A549 (cell line): ENCODE measurements around the gene ZIC4. TPM values are rescaled to one million over a fixed set of nuclear protein-coding genes. Genes with fewer than 3 reads are reported as not detected.

Experiments used
- ATAC-seq, 2 experiments: fragments of 200-7000 bp in 1 of 2; fragments of >200 bp in 1 of 2; cut with Nextera tagmentation in 1 of 2; cut with Tn5 transposase in 1 of 2; 3 replicates each; pipeline versions ENCODE4 v1.8.0 to v1.9.1; 2018 to 2020; ENCODE audit warnings: mild to moderate bottlenecking in 1 of 2, moderate library complexity in 1 of 2
- CTCF ChIA-PET: fragments of 300-600 bp; sonication (Branson Sonifier 250); formaldehyde crosslinking; extraction: SDS; loops from one replicate; lab custom pipeline; 2021; ENCODE audit warnings: antibody characterized with exemption, inconsistent platforms; lab: Yijun Ruan, JAX
- POLR2A ChIA-PET: fragments of 350-600 bp; formaldehyde crosslinking; extraction: SDS; loops from one replicate; lab custom pipeline; 2021; ENCODE audit warnings: antibody characterized with exemption, inconsistent platforms; lab: Yijun Ruan, JAX
- DNase-seq, 2 experiments: peaks; one replicate each; pipeline versions ENCODE4 v3.0.0 to v3.0.0-alpha.2; 2011 to 2016; ENCODE audit warnings: low read depth in 1 of 2, low spot score in 1 of 2
- FAIRE-seq: peaks from 2 replicates; lab custom pipeline; 2011; peaks lifted over from hg19 to GRCh38; lab: Jason Lieb, UNC
- H3K27ac ChIP-seq, 2 experiments: fragments of >200 bp; sonication (Bioruptor Twin); formaldehyde crosslinking; 3 replicates each; pipeline ENCODE4 v1.5.1; 2016 to 2017
- H3K4me1 ChIP-seq: fragments of >200 bp; sonication (Bioruptor Twin); formaldehyde crosslinking; 3 replicates; pipeline ENCODE4 v1.6.1; 2016
- H3K4me2 ChIP-seq: fragments of >200 bp; sonication (Bioruptor Twin); formaldehyde crosslinking; 3 replicates; pipeline ENCODE4 v1.6.1; 2016
- H3K4me3 ChIP-seq: fragments of >200 bp; sonication (Bioruptor Twin); formaldehyde crosslinking; 3 replicates; pipeline ENCODE4 v1.5.1; 2016
- H3K9me3 ChIP-seq: fragments of >200 bp; sonication (Bioruptor Twin); formaldehyde crosslinking; 3 replicates; pipeline ENCODE4 v1.6.1; 2016
- CHD2 ChIP-seq: fragments of 150-350 bp; IDR thresholded peaks from 2 replicates; pipeline ENCODE4 v1.6.1; 2014; ENCODE audit warnings: low read length; ENCODE audit not compliant: partially characterized antibody
- EP300 ChIP-seq, 2 experiments: fragments of >200 bp; sonication (Bioruptor Twin); formaldehyde crosslinking; IDR thresholded peaks; 2 replicates in 1 of 2; 3 replicates in 1 of 2; pipeline ENCODE4 v1.6.1; 2016 to 2017
- HOXA7 ChIP-seq: fragments of 250-450 bp; sonication (Bioruptor Pico); IDR thresholded peaks from 2 replicates; pipeline ENCODE4 v1.5.0; 2020; ENCODE audit warnings: mild to moderate bottlenecking, moderate library complexity
- NPAS2 ChIP-seq: fragments of 250-450 bp; sonication (Bioruptor Pico); IDR thresholded peaks from 2 replicates; pipeline ENCODE4 v1.8.0; 2022; ENCODE audit warnings: mild to moderate bottlenecking, moderate library complexity, borderline replicate concordance
- POLR2AphosphoS2 ChIP-seq: conservative IDR thresholded peaks from 2 replicates; pipeline ENCODE4 v1.6.1; 2012; ENCODE audit warnings: low read length, improper control_type of control experiment, inconsistent platforms
- RAD21 ChIP-seq, 2 experiments: fragments of >200 bp in 1 of 2; sonication (Bioruptor Twin) in 1 of 2; formaldehyde crosslinking in 1 of 2; IDR thresholded peaks in 1 of 2; conservative IDR thresholded peaks in 1 of 2; 2 replicates in 1 of 2; 3 replicates in 1 of 2; pipeline ENCODE4 v1.6.1; 2012 to 2018; ENCODE audit warnings: inconsistent platforms in 1 of 2
- ZNF302 ChIP-seq: fragments of 250-450 bp; sonication (Bioruptor Pico); IDR thresholded peaks from 2 replicates; pipeline ENCODE4 v1.9.0; 2021; ENCODE audit warnings: inconsistent platforms, mild to moderate bottlenecking, moderate library complexity
- WGBS: methylation state at CpG from one replicate; pipeline ENCODE4 v1.1.6; 2017; ENCODE audit errors: missing lambda C conversion rate; 5-methylcytosine and 5-hydroxymethylcytosine counted together
- polyA plus RNA-seq, 4 experiments: library from polyadenylated mRNA; depleted of rRNA in 3 of 4; stranded (reverse); fragments of >200 nt; fragmentation: RNase III in 1 of 4; extraction: RNeasy Plus Mini Kit Qiagen cat#74134 plus additional on column Dnase treatment in 1 of 4; gene quantifications; 2 replicates in 3 of 4; 3 replicates in 1 of 4; pipeline ENCODE4 v1.2.3, GENCODE V29; 2011 to 2017
- TF ChIP-seq, protein P1 (sequence below): fragments of 200-600 bp; sonication (generic); IDR thresholded peaks from 2 replicates; pipeline ENCODE4 v1.6.1; 2016; ENCODE audit warnings: antibody characterized with exemption, mild to moderate bottlenecking, moderate library complexity
- TF ChIP-seq, protein P2 (sequence below): fragments of 450-650 bp; IDR thresholded peaks from 2 replicates; pipeline ENCODE4 v1.6.1; 2014; ENCODE audit warnings: antibody characterized with exemption
- TF ChIP-seq, protein P3 (sequence below): fragments of 150-350 bp; IDR thresholded peaks from 2 replicates; pipeline ENCODE4 v1.6.1; 2014; ENCODE audit warnings: low read depth, mild to moderate bottlenecking, low read length
- TF ChIP-seq, protein P4 (sequence below): fragments of >200 bp; sonication (Bioruptor Twin); formaldehyde crosslinking; IDR thresholded peaks from 2 replicates; pipeline ENCODE4 v1.6.1; 2016
- TF ChIP-seq, protein P5 (sequence below): IDR thresholded peaks from 2 replicates; pipeline ENCODE4 v1.6.1; 2012

The ZIC4 gene
- polyA plus RNA-seq, 2 of the 4 experiments (the other 2 are of a cell fraction), result not detected

DNA sequence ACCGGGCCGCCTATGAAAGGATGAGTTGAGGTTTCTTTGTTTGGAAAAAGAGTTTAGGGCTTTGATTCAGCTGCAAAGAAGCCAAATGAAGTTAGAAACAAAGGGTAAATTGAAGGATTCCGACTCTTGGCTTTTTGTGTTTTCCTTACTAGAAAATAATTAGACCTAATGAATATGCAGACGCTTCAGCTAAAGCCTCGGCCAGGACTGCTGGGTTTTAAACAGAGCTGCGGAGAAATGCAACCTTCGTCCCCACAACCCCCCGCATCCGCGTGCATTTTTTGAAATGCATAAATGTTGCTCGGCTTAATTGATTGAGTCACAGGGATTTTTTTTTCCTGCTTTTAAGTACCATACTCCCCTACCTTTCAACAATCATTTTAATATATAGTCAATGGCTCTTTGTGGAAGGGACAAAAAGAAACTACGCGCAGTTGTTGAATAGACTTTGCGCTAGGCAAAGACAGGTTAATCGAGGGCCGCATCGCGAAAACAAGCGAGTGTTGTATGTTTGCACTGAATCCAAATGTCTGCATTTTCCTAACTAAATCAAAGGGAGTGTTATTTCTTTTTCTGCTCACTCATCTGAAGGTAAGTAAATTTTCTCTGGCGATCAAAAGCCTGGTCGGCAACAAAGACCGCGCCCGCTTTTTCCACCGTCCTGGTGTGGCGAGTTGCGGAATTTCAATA lies 1.3 kb upstream of the ZIC4 start:
- Histone ChIP-seq H3K9me3 (no peaks in the 10 kb centered on the region), H3K4me1 (no peaks in the 10 kb centered on the region), H3K27ac (no peak overlapping the region), H3K4me2 (peak overlapping the region; percentile 21; the same call in 1 of the 3 replicates), H3K4me3 (no peak overlapping the region)
- no peak for ATAC-seq
- TF ChIP-seq, protein P1, sequence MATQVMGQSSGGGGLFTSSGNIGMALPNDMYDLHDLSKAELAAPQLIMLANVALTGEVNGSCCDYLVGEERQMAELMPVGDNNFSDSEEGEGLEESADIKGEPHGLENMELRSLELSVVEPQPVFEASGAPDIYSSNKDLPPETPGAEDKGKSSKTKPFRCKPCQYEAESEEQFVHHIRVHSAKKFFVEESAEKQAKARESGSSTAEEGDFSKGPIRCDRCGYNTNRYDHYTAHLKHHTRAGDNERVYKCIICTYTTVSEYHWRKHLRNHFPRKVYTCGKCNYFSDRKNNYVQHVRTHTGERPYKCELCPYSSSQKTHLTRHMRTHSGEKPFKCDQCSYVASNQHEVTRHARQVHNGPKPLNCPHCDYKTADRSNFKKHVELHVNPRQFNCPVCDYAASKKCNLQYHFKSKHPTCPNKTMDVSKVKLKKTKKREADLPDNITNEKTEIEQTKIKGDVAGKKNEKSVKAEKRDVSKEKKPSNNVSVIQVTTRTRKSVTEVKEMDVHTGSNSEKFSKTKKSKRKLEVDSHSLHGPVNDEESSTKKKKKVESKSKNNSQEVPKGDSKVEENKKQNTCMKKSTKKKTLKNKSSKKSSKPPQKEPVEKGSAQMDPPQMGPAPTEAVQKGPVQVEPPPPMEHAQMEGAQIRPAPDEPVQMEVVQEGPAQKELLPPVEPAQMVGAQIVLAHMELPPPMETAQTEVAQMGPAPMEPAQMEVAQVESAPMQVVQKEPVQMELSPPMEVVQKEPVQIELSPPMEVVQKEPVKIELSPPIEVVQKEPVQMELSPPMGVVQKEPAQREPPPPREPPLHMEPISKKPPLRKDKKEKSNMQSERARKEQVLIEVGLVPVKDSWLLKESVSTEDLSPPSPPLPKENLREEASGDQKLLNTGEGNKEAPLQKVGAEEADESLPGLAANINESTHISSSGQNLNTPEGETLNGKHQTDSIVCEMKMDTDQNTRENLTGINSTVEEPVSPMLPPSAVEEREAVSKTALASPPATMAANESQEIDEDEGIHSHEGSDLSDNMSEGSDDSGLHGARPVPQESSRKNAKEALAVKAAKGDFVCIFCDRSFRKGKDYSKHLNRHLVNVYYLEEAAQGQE, result no peak
- TF ChIP-seq HOXA7 (CRISPR knock-in tag) (no peak), POLR2AphosphoS2 (no peak), NPAS2 (CRISPR knock-in tag) (no peak), EP300 (IDR thresholded peaks at IDR 0.05) (no peak)
- TF ChIP-seq, protein P2, sequence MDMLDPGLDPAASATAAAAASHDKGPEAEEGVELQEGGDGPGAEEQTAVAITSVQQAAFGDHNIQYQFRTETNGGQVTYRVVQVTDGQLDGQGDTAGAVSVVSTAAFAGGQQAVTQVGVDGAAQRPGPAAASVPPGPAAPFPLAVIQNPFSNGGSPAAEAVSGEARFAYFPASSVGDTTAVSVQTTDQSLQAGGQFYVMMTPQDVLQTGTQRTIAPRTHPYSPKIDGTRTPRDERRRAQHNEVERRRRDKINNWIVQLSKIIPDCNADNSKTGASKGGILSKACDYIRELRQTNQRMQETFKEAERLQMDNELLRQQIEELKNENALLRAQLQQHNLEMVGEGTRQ, result no peak
- TF ChIP-seq, protein P3, sequence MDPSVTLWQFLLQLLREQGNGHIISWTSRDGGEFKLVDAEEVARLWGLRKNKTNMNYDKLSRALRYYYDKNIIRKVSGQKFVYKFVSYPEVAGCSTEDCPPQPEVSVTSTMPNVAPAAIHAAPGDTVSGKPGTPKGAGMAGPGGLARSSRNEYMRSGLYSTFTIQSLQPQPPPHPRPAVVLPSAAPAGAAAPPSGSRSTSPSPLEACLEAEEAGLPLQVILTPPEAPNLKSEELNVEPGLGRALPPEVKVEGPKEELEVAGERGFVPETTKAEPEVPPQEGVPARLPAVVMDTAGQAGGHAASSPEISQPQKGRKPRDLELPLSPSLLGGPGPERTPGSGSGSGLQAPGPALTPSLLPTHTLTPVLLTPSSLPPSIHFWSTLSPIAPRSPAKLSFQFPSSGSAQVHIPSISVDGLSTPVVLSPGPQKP, result no peak
- TF ChIP-seq, protein P4, sequence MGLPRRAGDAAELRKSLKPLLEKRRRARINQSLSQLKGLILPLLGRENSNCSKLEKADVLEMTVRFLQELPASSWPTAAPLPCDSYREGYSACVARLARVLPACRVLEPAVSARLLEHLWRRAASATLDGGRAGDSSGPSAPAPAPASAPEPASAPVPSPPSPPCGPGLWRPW, result no peak
- TF ChIP-seq, protein P5, sequence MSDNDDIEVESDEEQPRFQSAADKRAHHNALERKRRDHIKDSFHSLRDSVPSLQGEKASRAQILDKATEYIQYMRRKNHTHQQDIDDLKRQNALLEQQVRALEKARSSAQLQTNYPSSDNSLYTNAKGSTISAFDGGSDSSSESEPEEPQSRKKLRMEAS, result no peak
- ChIA-PET POLR2A (no interaction called here), CTCF (no interaction called here)
- WGBS, result 76% methylated on average over 27 of the region's 27 CpGs
- DNase-seq, result no peak
- FAIRE-seq, result no peak

- ChIA-PET CTCF (no interaction called here), POLR2A (no interaction called here)
- DNase-seq (no peak), FAIRE-seq (no peak), ATAC-seq (no peak)
- H3K9me3 ChIP-seq, result no peaks in the 10 kb centered on the region
- peak overlapping the region; percentile 21; the same call in 1 of the 3 replicates for H3K4me2 ChIP-seq
- H3K4me1 ChIP-seq, result no peaks in the 10 kb centered on the region
- no peak overlapping the region for H3K27ac ChIP-seq
- H3K4me3 ChIP-seq, result no peak overlapping the region
- 45% methylated on average over 17 of the region's 17 CpGs for WGBS
- TF ChIP-seq, protein P1, result no peak
- TF ChIP-seq RAD21 (conservative IDR thresholded peaks at IDR 0.05 in 1 of 2, IDR thresholded peaks at IDR 0.05 in 1 of 2) (no peak), ZNF302 (no peak), HOXA7 (CRISPR knock-in tag) (no peak), CHD2 (no peak)
- TF ChIP-seq, protein P4, result no peak
Measured at GRCh38 chr3:147407114-147407497, 763 bp upstream of the ZIC4 start.
